HCT116 (cell line): ENCODE data around the gene TNFAIP8. TPM values are rescaled to one million over a fixed set of nuclear protein-coding genes. Genes with fewer than 3 reads are reported as not detected.

Experiments
- ATAC-seq: fragments of 200-7000 bp; cut with Tn5 transposase; 2 replicates; pipeline ENCODE4 v1.9.1; 2020; ENCODE audit warnings: mild to moderate bottlenecking, moderate library complexity
- BruUV-seq: library from RNA; stranded (reverse); fragments of 400-500 nt; replicated peaks from 2 replicates; lab custom pipeline; 2021; lab: Mats Ljungman, UMichigan
- CTCF ChIA-PET: fragments of 300-600 bp; sonication (Branson Sonifier 250); formaldehyde crosslinking; loops from one replicate; lab custom pipeline; 2021; ENCODE audit warnings: antibody characterized with exemption; lab: Charles Lee
- POLR2A ChIA-PET: fragments of 300-600, 350-600 bp; sonication (Branson Sonifier 250); formaldehyde crosslinking; loops from one replicate; lab custom pipeline; 2021; ENCODE audit warnings: antibody characterized with exemption; lab: Charles Lee
- RAD21 ChIA-PET, 2 experiments: fragments of 300-600 bp; sonication (Branson Sonifier 250); formaldehyde crosslinking; loops; one replicate each; lab custom pipeline; 2023; ENCODE audit warnings: low total read pairs in 2 of 2; ENCODE audit not compliant: uncharacterized antibody in 2 of 2, unreplicated experiment in 2 of 2, low non-redundant PET in 1 of 2; lab: Charles Lee
- DNase-seq: peaks from one replicate; pipeline ENCODE4 v3.0.0-alpha.2; 2010; ENCODE audit warnings: low read depth, low spot score
- H2AFZ ChIP-seq: fragments of 200-600 bp; shearing (Covaris generic), sonication (generic); 2 replicates; pipeline ENCODE4 v1.6.1; 2017; ENCODE audit warnings: low read depth, mixed run types, mixed read lengths, antibody characterized with exemption, low read length; ENCODE audit not compliant: poor library complexity, severe bottlenecking
- H3K27ac ChIP-seq: 2 replicates; pipeline ENCODE4 v1.5.1; 2012; ENCODE audit warnings: low read depth, low read length
- H3K27me3 ChIP-seq: fragments of 200-600 bp; sonication (generic); 2 replicates; pipeline ENCODE4 v1.6.1; 2016; ENCODE audit warnings: mixed run types, low read length, mixed read lengths; ENCODE audit not compliant: insufficient read depth
- H3K36me3 ChIP-seq, 2 experiments: fragments of 200-500 bp in 1 of 2; fragments of 200-600 bp in 1 of 2; sonication (Bioruptor generic) in 1 of 2; sonication (generic) in 1 of 2; 2 replicates each; pipeline versions ENCODE4 v1.5.1 to v1.6.1; 2014 to 2016; ENCODE audit warnings: low read length in 2 of 2, inconsistent platforms in 1 of 2, mixed read lengths in 1 of 2, mixed run types in 1 of 2; ENCODE audit not compliant: insufficient read depth in 2 of 2, control insufficient read depth in 1 of 2
- H3K4me1 ChIP-seq, 2 experiments: fragments of 200-600 bp in 1 of 2; sonication (generic) in 1 of 2; 2 replicates each; pipeline versions ENCODE4 v1.5.1 to v1.6.1; 2012 to 2017; ENCODE audit warnings: low read length in 2 of 2, inconsistent platforms in 1 of 2, mild to moderate bottlenecking in 1 of 2, mixed read lengths in 1 of 2, mixed run types in 1 of 2, moderate library complexity in 1 of 2; ENCODE audit not compliant: insufficient read depth in 2 of 2, control insufficient read depth in 1 of 2
- H3K4me2 ChIP-seq: fragments of 200-600 bp; sonication (generic); 2 replicates; pipeline ENCODE4 v1.6.1; 2017; ENCODE audit warnings: mixed run types, low read length, mixed read lengths
- H3K4me3 ChIP-seq, 2 experiments: fragments of 200-600 bp in 1 of 2; sonication (generic) in 1 of 2; replicated peaks in 1 of 2; 2 replicates each; pipeline ENCODE4 v1.5.1; 2011 to 2016; ENCODE audit warnings: low read length in 2 of 2, control low read depth in 1 of 2, low read depth in 1 of 2, mild to moderate bottlenecking in 1 of 2, mixed read lengths in 1 of 2, mixed run types in 1 of 2
- H3K79me2 ChIP-seq: fragments of 200-600 bp; sonication (generic); 2 replicates; pipeline ENCODE4 v1.6.1; 2017; ENCODE audit warnings: mild to moderate bottlenecking, mixed run types, low read length, moderate library complexity, mixed read lengths; ENCODE audit not compliant: insufficient read depth
- H3K9ac ChIP-seq: fragments of 200-600 bp; sonication (generic); 2 replicates; pipeline ENCODE4 v1.6.1; 2016; ENCODE audit warnings: low read length, mixed read lengths
- H3K9me2 ChIP-seq: fragments of 200-600 bp; sonication (generic), shearing (Covaris generic); 2 replicates; pipeline ENCODE4 v1.6.1; 2017; ENCODE audit warnings: mixed run types, mild to moderate bottlenecking, moderate library complexity; ENCODE audit not compliant: insufficient read depth
- H3K9me3 ChIP-seq, 2 experiments: fragments of 200-500 bp in 1 of 2; fragments of 200-600 bp in 1 of 2; sonication (Bioruptor generic) in 1 of 2; sonication (generic) in 1 of 2; 2 replicates each; pipeline ENCODE4 v1.6.1; 2014 to 2017; ENCODE audit warnings: low read length in 2 of 2, mixed read lengths in 2 of 2, inconsistent platforms in 1 of 2, low read depth in 1 of 2, mild to moderate bottlenecking in 1 of 2, mixed run types in 1 of 2, moderate library complexity in 1 of 2; ENCODE audit not compliant: control insufficient read depth in 1 of 2, insufficient read depth in 1 of 2
- H4K20me1 ChIP-seq: fragments of 200-600 bp; sonication (generic), shearing (Covaris generic); 2 replicates; pipeline ENCODE4 v1.6.1; 2017; ENCODE audit warnings: mixed run types, mild to moderate bottlenecking, moderate library complexity; ENCODE audit not compliant: insufficient read depth
- ATF3 ChIP-seq: IDR thresholded peaks from 2 replicates; pipeline ENCODE4 v1.6.1; 2012
- CEBPB ChIP-seq: IDR thresholded peaks from 2 replicates; pipeline ENCODE4 v1.6.1; 2012; ENCODE audit warnings: low read depth
- CTCF ChIP-seq, 3 experiments: fragments of 200-600 bp in 1 of 3; sonication (generic) in 1 of 3; IDR thresholded peaks in 2 of 3; conservative IDR thresholded peaks in 1 of 3; 2 replicates each; pipeline ENCODE4 v1.5.1; 2012 to 2017; ENCODE audit warnings: low read depth in 2 of 3, low read length in 2 of 3, antibody characterized with exemption in 1 of 3, borderline replicate concordance in 1 of 3, control low read depth in 1 of 3, mild to moderate bottlenecking in 1 of 3, mixed read lengths in 1 of 3, mixed run types in 1 of 3, moderate library complexity in 1 of 3; ENCODE audit not compliant: insufficient read depth in 1 of 3
- EGR1 ChIP-seq: IDR thresholded peaks from 2 replicates; pipeline ENCODE4 v1.6.1; 2012; ENCODE audit warnings: low read depth
- POLR2AphosphoS5 ChIP-seq: IDR thresholded peaks from 2 replicates; pipeline ENCODE4 v1.6.1; 2011; ENCODE audit warnings: mild to moderate bottlenecking, low read depth, low read length, moderate library complexity
- RAD21 ChIP-seq: IDR thresholded peaks from 2 replicates; pipeline ENCODE4 v1.6.1; 2012; ENCODE audit warnings: low read depth, mild to moderate bottlenecking
- SRF ChIP-seq: IDR thresholded peaks from 2 replicates; pipeline ENCODE4 v1.6.1; 2012; ENCODE audit warnings: low read depth
- ZFX ChIP-seq: fragments of 450-650 bp; IDR thresholded peaks from 2 replicates; pipeline ENCODE4 v1.6.1; 2017
- ZNF274 ChIP-seq: fragments of 200-500 bp; sonication (Bioruptor generic); IDR thresholded peaks from 2 replicates; pipeline ENCODE4 v1.6.1; 2014; ENCODE audit warnings: mild to moderate bottlenecking, low read depth, low read length, inconsistent platforms
- intact Hi-C: fragments of 100-400 bp; cut with micrococcal nuclease; formaldehyde crosslinking; loops from 2 replicates; pipeline ENCODE4 v1.10.0; 2022
- total RNA-seq: library from RNA; stranded (reverse); gene quantifications from one replicate; pipeline ENCODE4 v1.2.1, GENCODE V29; 2021; ENCODE audit not compliant: unreplicated experiment
- TF ChIP-seq, protein P1 (sequence below): IDR thresholded peaks from 2 replicates; pipeline ENCODE4 v1.6.1; 2011; ENCODE audit warnings: mild to moderate bottlenecking, low read length, moderate library complexity; ENCODE audit not compliant: insufficient replicate concordance; ENCODE audit errors: extremely low read depth
- TF ChIP-seq, protein P2 (sequence below): IDR thresholded peaks from 2 replicates; pipeline ENCODE4 v1.6.1; 2012; ENCODE audit warnings: low read depth

TNFAIP8 gene
- total RNA-seq, 1 experiment from 2014 or later: 18.4 TPM

- Histone ChIP-seq H3K79me2 (no peaks in the 10 kb centered on the region), H3K36me3 (no peaks in the 10 kb centered on the region)
- CTCF ChIA-PET: no interaction called here
- no TSS peak for BruUV-seq
- no peak for TF ChIP-seq POLR2AphosphoS5
- TF ChIP-seq, protein P1, sequence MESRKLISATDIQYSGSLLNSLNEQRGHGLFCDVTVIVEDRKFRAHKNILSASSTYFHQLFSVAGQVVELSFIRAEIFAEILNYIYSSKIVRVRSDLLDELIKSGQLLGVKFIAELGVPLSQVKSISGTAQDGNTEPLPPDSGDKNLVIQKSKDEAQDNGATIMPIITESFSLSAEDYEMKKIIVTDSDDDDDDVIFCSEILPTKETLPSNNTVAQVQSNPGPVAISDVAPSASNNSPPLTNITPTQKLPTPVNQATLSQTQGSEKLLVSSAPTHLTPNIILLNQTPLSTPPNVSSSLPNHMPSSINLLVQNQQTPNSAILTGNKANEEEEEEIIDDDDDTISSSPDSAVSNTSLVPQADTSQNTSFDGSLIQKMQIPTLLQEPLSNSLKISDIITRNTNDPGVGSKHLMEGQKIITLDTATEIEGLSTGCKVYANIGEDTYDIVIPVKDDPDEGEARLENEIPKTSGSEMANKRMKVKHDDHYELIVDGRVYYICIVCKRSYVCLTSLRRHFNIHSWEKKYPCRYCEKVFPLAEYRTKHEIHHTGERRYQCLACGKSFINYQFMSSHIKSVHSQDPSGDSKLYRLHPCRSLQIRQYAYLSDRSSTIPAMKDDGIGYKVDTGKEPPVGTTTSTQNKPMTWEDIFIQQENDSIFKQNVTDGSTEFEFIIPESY: no peak
- TF ChIP-seq, all 23 proteins: peak for 0
- DNase-seq (no peak), ATAC-seq (no peak)
- ChIA-PET RAD21 (no interaction called here), POLR2A (no interaction called here)
- H3K4me1 ChIP-seq: no peaks in the 10 kb centered on the region
- no peaks in the 10 kb centered on the region for H3K9me2 ChIP-seq
- no peak overlapping the region for H2AFZ ChIP-seq
- no peak overlapping the region for H3K4me3 ChIP-seq
- H3K27ac ChIP-seq: no peak overlapping the region
- intact Hi-C loops: no loop called here
- no peaks in the 10 kb centered on the region for H4K20me1 ChIP-seq
- no peak overlapping the region for H3K4me2 ChIP-seq
- no peak overlapping the region for H3K9ac ChIP-seq
- H3K27me3 ChIP-seq: no peaks in the 10 kb centered on the region
- no peaks in the 10 kb centered on the region for H3K9me3 ChIP-seq
Measured at GRCh38 chr5:119378075-119378700, 22.4 kb downstream of the TNFAIP8 start.

DNA sequence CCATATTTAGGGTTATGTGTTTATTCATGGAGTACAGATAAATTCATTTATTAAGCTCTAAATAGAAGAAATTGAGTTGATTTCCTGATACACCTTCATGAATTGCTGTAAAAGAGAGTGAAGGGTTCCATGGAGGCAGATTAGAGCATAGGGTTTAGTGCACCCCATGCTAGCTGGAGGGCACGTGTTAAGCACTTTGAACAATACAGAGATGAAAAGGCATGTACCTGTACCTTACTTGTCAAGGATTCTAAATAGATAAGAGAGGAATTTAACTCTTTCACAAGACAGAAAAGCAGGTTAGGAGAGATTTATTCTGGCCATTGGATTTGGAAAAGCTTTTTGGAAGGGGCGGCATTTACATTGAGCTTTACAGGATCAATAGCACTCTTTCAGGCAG is 23.3 kb downstream of the TNFAIP8 start:
- intact Hi-C loops: no loop called here
- ATAC-seq: no peak
- H3K4me1 ChIP-seq: no peaks in the 10 kb centered on the region

More for the DNA sequence above, 23.3 kb downstream of the TNFAIP8 start:
- Histone ChIP-seq H3K79me2 (no peaks in the 10 kb centered on the region), H3K4me2 (no peak overlapping the region), H3K27ac (no peak overlapping the region), H3K4me3 (no peak overlapping the region), H3K9ac (no peak overlapping the region), H3K27me3 (no peaks in the 10 kb centered on the region), H3K36me3 (no peaks in the 10 kb centered on the region), H3K9me3 (no peaks in the 10 kb centered on the region), H4K20me1 (no peaks in the 10 kb centered on the region), H3K9me2 (no peaks in the 10 kb centered on the region), H2AFZ (no peak overlapping the region)
- no TSS peak for BruUV-seq
- ChIA-PET RAD21 (no interaction called here), POLR2A (no interaction called here), CTCF (no interaction called here)
- no peak for DNase-seq
- no peak for TF ChIP-seq CTCF (IDR thresholded peaks at IDR 0.05 in 2 of 3, conservative IDR thresholded peaks at IDR 0.05 in 1 of 3; ENCODE audit: borderline replicate concordance in 1 of 3, insufficient read depth in 1 of 3, low read depth in 2 of 3, low read length in 2 of 3)
- no peak for TF ChIP-seq RAD21
- TF ChIP-seq, protein P2, sequence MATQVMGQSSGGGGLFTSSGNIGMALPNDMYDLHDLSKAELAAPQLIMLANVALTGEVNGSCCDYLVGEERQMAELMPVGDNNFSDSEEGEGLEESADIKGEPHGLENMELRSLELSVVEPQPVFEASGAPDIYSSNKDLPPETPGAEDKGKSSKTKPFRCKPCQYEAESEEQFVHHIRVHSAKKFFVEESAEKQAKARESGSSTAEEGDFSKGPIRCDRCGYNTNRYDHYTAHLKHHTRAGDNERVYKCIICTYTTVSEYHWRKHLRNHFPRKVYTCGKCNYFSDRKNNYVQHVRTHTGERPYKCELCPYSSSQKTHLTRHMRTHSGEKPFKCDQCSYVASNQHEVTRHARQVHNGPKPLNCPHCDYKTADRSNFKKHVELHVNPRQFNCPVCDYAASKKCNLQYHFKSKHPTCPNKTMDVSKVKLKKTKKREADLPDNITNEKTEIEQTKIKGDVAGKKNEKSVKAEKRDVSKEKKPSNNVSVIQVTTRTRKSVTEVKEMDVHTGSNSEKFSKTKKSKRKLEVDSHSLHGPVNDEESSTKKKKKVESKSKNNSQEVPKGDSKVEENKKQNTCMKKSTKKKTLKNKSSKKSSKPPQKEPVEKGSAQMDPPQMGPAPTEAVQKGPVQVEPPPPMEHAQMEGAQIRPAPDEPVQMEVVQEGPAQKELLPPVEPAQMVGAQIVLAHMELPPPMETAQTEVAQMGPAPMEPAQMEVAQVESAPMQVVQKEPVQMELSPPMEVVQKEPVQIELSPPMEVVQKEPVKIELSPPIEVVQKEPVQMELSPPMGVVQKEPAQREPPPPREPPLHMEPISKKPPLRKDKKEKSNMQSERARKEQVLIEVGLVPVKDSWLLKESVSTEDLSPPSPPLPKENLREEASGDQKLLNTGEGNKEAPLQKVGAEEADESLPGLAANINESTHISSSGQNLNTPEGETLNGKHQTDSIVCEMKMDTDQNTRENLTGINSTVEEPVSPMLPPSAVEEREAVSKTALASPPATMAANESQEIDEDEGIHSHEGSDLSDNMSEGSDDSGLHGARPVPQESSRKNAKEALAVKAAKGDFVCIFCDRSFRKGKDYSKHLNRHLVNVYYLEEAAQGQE: no peak
- TF ChIP-seq EGR1: no peak
- no peak for TF ChIP-seq ZNF274
- no peak for TF ChIP-seq CEBPB
- no peak for TF ChIP-seq ATF3
- TF ChIP-seq ZFX: no peak
- no peak for TF ChIP-seq SRF
